GM10847 (cell line): Measurements from ENCODE around the gene DDHD1.

Experiments
- POLR2A ChIP-seq: IDR thresholded peaks from 2 replicates; pipeline ENCODE4 v1.6.1; 2011; ENCODE audit not compliant: insufficient read length; ENCODE audit errors: extremely low read depth

Gene DDHD1

GRCh38 chr14:52995998-52996397, 157.1 kb downstream of the DDHD1 start:
- TF ChIP-seq POLR2A, result no peak

GRCh38 chr14:52992236-52992870, 160.8 kb downstream of the DDHD1 start:
- no peak for TF ChIP-seq POLR2A

DNA sequence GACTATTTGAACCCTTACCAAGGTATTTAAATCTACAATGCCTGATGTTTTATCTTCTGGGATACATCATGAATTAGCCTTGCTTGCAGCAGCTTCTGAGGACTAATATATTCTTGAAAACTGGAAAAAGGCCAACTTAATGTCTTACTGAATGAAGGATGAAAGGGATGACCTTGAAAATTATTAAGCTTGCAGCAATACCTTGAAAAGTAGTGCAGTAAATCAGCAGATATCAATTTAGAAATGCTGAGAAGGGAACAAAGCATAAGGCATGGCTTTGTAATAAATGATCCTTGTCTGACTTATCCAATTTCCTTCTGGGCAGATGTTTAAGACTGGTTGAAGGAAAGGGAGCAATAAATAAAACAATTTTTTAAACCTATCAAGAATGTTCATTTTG, 165.0 kb downstream of the DDHD1 start:
- TF ChIP-seq POLR2A, result no peak

GRCh38 chr14:52987514-52987913, 165.6 kb downstream of the DDHD1 start:
- no peak for TF ChIP-seq POLR2A

DNA sequence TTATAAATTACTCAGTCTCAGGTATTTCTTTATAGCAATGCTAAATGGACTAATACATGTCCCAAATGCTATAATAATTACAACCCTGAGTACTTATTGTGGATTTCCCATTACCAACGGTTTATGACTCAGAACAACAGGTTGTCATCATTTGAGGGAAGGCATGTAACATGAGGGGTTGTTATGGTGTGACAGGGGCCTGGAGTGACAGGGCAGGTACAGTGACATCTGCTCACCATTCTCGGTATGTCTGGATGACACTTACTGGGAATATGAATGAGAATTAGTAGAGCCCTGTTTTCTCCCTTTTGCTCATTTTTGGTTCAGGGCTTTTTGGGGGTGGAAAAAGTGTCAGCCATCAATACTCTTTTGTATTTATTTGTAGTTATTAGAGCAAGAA, 166.1 kb downstream of the DDHD1 start:
- TF ChIP-seq POLR2A, result no peak
